SU-DHL-6 (cell line): ENCODE results near the gene WNT7A.

Source experiments
- H2AFZ ChIP-seq: fragments of 200-600 bp; sonication (generic); 2 replicates; pipeline ENCODE4 v1.6.1; 2014; ENCODE audit warnings: low read depth, mild to moderate bottlenecking, moderate library complexity, mixed read lengths, antibody characterized with exemption, low read length; ENCODE audit not compliant: severe bottlenecking
- H3F3A ChIP-seq: fragments of 200-600 bp; shearing (Covaris generic); 2 replicates; pipeline ENCODE4 v1.6.0; 2016; ENCODE audit warnings: antibody characterized with exemption, mild to moderate bottlenecking; ENCODE audit not compliant: insufficient read depth
- H3K27ac ChIP-seq: fragments of 200-600 bp; sonication (generic); 2 replicates; pipeline ENCODE4 v1.5.1; 2016; ENCODE audit warnings: low read depth, mild to moderate bottlenecking, low read length, moderate library complexity, mixed read lengths
- H3K27me3 ChIP-seq: fragments of 200-600 bp; sonication (generic), shearing (Covaris generic); 2 replicates; pipeline ENCODE4 v1.6.0; 2014; ENCODE audit warnings: mild to moderate bottlenecking, low read length
- H3K36me3 ChIP-seq: fragments of 200-600 bp; sonication (generic); 2 replicates; pipeline ENCODE4 v1.6.1; 2014; ENCODE audit warnings: mild to moderate bottlenecking, low read length, mixed read lengths
- H3K4me2 ChIP-seq: fragments of 300-600, 200-600 bp; shearing (Covaris generic), sonication (generic); 2 replicates; pipeline ENCODE4 v1.6.0; 2014; ENCODE audit warnings: low read length, low read depth, mild to moderate bottlenecking; ENCODE audit not compliant: poor library complexity, severe bottlenecking
- H3K4me3 ChIP-seq: fragments of 200-600 bp; sonication (generic); 2 replicates; pipeline ENCODE4 v1.5.1; 2014; ENCODE audit warnings: antibody characterized with exemption, low read length, mild to moderate bottlenecking, mixed read lengths; ENCODE audit not compliant: insufficient read depth, poor library complexity, severe bottlenecking
- H3K79me2 ChIP-seq: fragments of 200-600 bp; sonication (generic); 2 replicates; pipeline ENCODE4 v1.6.1; 2014; ENCODE audit warnings: mild to moderate bottlenecking, low read length, moderate library complexity; ENCODE audit not compliant: insufficient read depth
- H3K9ac ChIP-seq: fragments of 200-600 bp; sonication (generic); 2 replicates; pipeline ENCODE4 v1.7.0; 2014; ENCODE audit warnings: mild to moderate bottlenecking, low read length
- H3K9me2 ChIP-seq: fragments of 200-600 bp; sonication (generic); replicated peaks from 2 replicates; pipeline ENCODE4 v1.6.1; 2014; ENCODE audit warnings: low read length; ENCODE audit not compliant: insufficient read depth
- H3K9me3 ChIP-seq: fragments of 200-600 bp; sonication (generic); 2 replicates; pipeline ENCODE4 v1.6.1; 2014; ENCODE audit warnings: low read length, mixed read lengths; ENCODE audit not compliant: insufficient read depth
- H4K20me1 ChIP-seq: fragments of 200-600 bp; sonication (generic); 2 replicates; pipeline ENCODE4 v1.6.1; 2014; ENCODE audit warnings: low read depth, mild to moderate bottlenecking, antibody characterized with exemption, low read length, moderate library complexity, mixed read lengths
- CTCF ChIP-seq: fragments of 200-600 bp; sonication (generic); IDR thresholded peaks from one replicate; pipeline ENCODE4 v1.5.1; 2017; ENCODE audit warnings: antibody characterized with exemption, mild to moderate bottlenecking, low read length, moderate library complexity; ENCODE audit not compliant: insufficient read depth, poor library complexity, severe bottlenecking
- EZH2phosphoT487 ChIP-seq: fragments of 200-600 bp; sonication (generic), shearing (Covaris generic); conservative IDR thresholded peaks from 2 replicates; pipeline ENCODE4 v1.6.1; 2018; ENCODE audit warnings: mild to moderate bottlenecking, antibody characterized with exemption, low read length, moderate library complexity, mixed read lengths

The WNT7A gene

DNA sequence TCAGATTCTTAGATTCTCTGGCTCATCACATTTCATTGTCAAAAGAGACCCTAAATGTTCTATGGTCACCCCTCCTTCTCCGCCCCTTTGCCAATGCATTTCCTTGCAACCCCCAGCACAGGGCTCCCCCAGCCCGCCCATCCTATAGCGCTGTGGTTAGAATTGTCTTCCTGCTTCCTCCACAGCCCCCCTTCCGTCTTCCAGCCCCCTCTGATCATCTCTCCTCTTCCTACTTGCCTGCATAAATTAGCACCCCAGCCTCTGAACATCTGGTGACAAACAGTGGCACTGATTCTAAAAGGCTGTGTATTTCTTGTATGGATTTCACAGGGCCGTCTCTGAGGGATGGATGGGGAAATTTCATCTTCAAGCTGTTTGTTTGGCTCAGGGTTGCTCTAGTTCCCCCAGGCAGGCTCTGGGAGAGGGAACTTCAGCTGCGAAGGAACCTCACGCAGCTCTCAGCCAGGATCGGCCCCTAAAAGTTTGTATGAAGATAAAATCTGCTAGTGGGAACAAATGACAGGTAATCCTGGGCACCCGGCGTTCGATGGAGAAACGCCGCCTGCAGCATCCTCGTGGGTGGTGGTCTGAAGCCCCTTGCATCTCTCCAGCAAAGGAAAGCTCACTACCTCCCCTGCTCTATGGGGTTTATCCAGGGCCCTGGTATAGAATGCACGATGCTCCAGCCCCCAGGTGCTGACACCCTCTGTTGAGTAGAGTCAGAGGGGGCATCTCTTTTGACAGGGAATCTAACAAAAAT, 83.0 kb downstream of the WNT7A start:
- no peak overlapping the region for H3K4me2 ChIP-seq
- H3F3A ChIP-seq: no peaks in the 10 kb centered on the region
- H3K79me2 ChIP-seq: no peaks in the 10 kb centered on the region
- no peaks in the 10 kb centered on the region for H3K27me3 ChIP-seq
- H3K4me3 ChIP-seq: no peak overlapping the region
- no peaks in the 10 kb centered on the region for H3K9me2 ChIP-seq
- no peak overlapping the region for H2AFZ ChIP-seq
- no peaks in the 10 kb centered on the region for H4K20me1 ChIP-seq
- no peak overlapping the region for H3K9ac ChIP-seq
- H3K9me3 ChIP-seq: no peaks in the 10 kb centered on the region
- no peaks in the 10 kb centered on the region for H3K36me3 ChIP-seq
- no peak overlapping the region for H3K27ac ChIP-seq
- no peak for TF ChIP-seq EZH2phosphoT487

GRCh38 chr3:13795816-13796215, 84.1 kb downstream of the WNT7A start:
- no peaks in the 10 kb centered on the region for H3K27me3 ChIP-seq
- H3K79me2 ChIP-seq: no peaks in the 10 kb centered on the region
- H2AFZ ChIP-seq: no peak overlapping the region
- TF ChIP-seq EZH2phosphoT487 (no peak), CTCF (no peak)
- H3K9me2 ChIP-seq: no peaks in the 10 kb centered on the region
- no peak overlapping the region for H3K9ac ChIP-seq
- no peak overlapping the region for H3K27ac ChIP-seq
- no peaks in the 10 kb centered on the region for H3F3A ChIP-seq
- no peaks in the 10 kb centered on the region for H4K20me1 ChIP-seq
- no peak overlapping the region for H3K4me2 ChIP-seq
- H3K4me3 ChIP-seq: no peak overlapping the region
- no peaks in the 10 kb centered on the region for H3K36me3 ChIP-seq
- no peaks in the 10 kb centered on the region for H3K9me3 ChIP-seq

- Histone ChIP-seq H3K4me2 (no peak overlapping the region), H2AFZ (no peak overlapping the region), H3K9ac (no peak overlapping the region)
Measured at GRCh38 chr3:13794322-13794721, 85.5 kb downstream of the WNT7A start.

More at GRCh38 chr3:13794322-13794721, 85.5 kb downstream of the WNT7A start:
- H3K9me2 ChIP-seq: no peaks in the 10 kb centered on the region
- H3K79me2 ChIP-seq: no peaks in the 10 kb centered on the region
- TF ChIP-seq CTCF: no peak
- no peak for TF ChIP-seq EZH2phosphoT487
- H3K27ac ChIP-seq: no peak overlapping the region
- H3K27me3 ChIP-seq: no peaks in the 10 kb centered on the region
- H4K20me1 ChIP-seq: no peaks in the 10 kb centered on the region
- H3F3A ChIP-seq: no peaks in the 10 kb centered on the region
- no peak overlapping the region for H3K4me3 ChIP-seq
- no peaks in the 10 kb centered on the region for H3K9me3 ChIP-seq
- no peaks in the 10 kb centered on the region for H3K36me3 ChIP-seq
